Measurements from ENCODE around the gene MAPK10. TPM values are rescaled to one million over a fixed set of nuclear protein-coding genes. Genes with fewer than 3 reads are reported as not detected.

MAPK10 gene
- polyA plus RNA-seq (2014; cell fraction: cytosol; rRNA removed) = 33.4 and 42.9 TPM in 2 replicates
- polyA plus RNA-seq (2014; cell fraction: nucleus; rRNA removed) = 39.9 and 52.2 TPM in 2 replicates

DNA sequence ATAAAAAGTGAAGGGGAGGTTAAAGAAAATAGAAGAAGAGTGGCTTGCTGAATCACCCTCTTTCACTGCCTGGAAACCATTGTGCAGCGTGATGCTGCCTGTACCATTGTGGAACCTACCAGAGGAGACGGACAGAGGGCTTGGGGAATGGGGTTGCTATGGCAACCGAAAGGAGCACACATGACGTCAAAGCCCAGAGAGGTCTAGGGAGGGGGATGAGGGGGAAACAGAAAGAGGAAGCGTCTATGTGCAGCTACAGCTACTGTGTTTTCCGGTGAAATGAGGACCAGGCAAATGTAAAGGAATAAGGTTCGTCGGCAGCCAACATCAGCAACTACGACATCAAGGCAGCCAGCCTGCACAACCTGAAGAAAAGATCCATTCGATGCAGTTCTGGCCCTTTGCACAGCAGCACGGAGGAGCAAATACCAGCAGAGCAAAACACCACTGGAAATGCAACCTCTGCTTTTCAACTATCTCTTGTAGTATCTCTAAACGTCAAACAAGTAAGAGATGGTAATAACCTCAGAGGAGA lies at the start of gene MAPK10:
Gene MAPK10, minus strand, starts transcription at position 110 of the 535 bp plus-strand sequence.
- DNase-seq (ENCODE audit: low spot score) = peak; percentile 97

DNA sequence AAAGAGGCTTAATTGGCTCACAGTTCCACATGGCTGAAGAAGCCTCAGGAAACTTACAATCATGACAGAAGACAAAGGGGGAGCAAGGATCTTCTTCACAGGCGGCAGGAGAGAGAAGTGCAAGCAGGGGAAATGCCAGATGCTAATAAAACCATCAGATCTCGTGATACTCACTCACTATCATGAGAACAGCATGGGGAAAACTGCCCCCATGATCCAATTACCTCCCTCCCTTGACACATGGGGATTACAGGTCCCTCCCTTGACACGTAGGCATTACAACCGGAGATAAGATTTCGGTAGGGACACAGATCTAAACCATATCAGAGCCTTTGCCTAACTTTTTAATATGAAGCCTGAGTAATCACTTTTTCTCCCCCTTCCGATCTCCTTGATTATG lies 43.7 kb upstream of the MAPK10 start:
- peak; percentile 46 for DNase-seq (ENCODE audit: low spot score)

DNA sequence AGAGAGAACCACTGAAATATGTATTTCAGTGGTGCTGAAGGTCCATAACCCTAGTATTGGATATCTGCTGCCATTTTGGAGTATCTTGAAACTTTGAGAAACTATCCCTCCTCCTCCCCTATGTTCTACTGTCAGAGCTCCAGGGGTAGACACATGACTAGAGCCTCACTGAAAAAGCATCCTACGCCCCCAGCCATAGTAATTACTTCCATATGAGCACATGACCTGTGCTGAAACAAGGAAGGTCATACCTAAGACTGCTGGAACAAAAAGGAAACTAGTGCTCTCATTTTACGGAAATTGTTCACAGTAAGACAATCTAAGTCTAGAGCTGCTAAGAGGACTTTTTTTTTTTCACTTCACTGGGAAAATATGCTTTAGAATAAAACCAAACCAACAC lies 42.0 kb upstream of the MAPK10 start:
- peak; percentile 66 for DNase-seq (ENCODE audit: low spot score)

DNA sequence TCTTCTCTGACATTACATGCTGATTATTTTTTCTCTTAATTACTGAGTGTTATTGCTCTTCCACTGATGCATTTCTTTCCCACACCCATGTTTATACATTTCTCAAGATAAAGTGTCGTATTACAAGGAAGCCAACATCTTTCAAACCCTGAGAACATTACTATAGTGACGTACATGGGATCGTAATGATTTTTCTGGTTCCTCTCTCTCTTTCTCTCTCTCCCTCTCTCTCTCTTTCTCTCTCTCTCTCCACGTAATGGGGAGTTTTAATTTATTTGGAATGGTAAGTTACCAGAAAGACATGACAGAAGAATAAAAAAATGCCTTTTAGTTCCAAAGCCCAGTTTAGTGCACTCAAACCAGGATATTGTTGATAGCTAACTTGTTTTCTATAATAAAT lies 40.4 kb upstream of the MAPK10 start:
- DNase-seq (ENCODE audit: low spot score) = peak; percentile 65

DNA sequence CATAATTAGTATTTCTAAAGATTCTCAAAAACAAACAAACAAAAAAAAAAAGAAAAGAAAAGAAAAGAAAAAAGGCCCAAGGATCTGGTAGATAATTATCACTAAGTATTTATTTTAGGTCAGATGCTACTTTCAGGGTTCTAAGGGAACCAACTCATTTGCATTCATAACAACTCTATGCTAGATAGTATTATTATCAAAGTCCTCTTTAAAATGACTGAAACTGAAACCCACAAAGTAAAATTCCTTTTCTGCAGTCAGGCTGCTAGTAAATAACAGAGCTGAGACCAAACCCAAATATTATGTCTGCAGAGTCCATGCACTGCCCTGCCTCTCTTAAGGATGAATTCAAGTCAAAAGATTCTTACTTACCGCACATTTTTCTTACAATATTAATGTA lies 38.3 kb upstream of the MAPK10 start:
- DNase-seq (ENCODE audit: low spot score) = no peak

DNA sequence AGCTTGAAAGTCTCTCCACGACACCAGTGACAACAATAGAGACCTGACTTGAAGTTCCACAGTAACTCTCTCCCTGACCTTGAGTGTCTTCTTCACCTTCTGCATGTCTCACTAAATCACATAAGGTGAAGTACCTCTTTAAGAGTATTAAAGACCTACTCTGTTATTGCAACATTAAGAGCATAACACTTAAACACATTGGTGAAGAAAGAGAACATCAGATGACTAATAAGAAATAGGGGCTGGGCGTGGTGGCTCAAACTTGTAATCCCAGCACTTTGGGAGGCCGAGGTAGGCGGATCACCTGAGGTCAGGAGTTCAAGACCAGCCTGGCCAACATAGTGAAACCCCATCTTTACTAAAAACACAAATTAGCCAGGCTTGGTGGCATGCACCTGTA lies 33.9 kb upstream of the MAPK10 start:
- no peak for DNase-seq (ENCODE audit: low spot score)

DNA sequence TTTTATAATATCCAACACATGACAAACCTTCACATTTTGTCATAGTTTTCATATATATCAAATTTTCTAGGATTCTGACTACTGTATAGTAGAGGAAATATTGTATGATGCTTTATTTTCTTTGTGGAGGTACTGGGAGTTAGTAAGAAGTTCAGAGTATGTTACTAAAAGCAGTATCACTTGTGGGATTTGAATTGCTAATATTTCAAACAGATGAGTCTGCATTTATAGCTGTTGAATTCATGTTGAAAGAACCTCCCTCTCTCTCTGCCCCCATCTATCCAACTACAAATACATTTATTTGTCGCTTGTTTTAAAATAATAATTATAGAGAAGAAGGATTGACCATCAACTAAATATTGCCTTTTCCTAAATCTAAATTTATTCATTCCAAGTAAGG lies 29.8 kb upstream of the MAPK10 start:
- DNase-seq (ENCODE audit: low spot score) = no peak

DNA sequence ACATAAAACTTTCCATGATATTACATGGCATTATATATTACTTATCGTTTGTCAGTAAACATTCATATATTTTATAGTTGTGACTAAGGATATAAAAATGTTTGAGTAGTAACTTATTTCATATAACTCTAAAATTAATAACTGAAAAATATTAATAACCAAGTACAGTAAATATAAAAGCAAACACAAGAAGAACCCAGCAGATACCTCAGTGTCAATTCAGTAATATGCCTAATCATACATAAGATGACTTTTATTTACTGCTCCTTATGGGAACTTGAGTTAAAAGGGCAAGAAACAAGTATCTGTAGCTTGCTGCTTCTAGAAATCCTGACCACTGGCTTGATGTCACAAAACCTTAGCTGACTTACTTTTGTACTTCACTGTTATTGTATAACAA lies 28.4 kb upstream of the MAPK10 start:
- DNase-seq (ENCODE audit: low spot score) = no peak

DNA sequence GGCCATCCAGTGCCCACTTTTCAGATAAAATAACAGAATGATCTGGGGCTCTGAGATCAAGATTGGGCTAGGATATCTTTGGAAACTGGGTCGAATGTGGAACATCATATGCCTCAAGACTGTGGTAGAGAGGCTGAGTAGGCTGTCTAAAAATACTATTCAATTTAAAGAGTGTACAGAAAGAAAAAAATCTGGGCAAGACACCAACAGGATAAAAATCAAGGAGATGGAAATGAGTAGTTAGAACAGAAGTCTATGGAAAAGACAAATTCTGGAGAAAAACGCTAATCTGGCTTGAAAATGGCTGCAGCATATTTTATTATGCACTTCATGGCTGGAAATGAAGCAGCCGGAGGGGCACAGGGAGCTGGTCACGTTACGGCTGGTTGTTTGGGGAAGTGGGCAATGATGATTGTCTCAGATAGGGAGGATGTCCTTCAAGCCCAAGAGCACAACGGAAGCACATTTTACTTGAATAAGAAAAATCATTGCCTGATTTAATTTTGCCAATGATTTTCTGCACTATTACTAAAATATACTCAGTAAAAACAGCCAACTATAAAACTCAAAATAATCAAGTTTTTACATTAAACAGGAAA lies 27.1 kb upstream of the MAPK10 start:
- DNase-seq (ENCODE audit: low spot score) = no peak

DNA sequence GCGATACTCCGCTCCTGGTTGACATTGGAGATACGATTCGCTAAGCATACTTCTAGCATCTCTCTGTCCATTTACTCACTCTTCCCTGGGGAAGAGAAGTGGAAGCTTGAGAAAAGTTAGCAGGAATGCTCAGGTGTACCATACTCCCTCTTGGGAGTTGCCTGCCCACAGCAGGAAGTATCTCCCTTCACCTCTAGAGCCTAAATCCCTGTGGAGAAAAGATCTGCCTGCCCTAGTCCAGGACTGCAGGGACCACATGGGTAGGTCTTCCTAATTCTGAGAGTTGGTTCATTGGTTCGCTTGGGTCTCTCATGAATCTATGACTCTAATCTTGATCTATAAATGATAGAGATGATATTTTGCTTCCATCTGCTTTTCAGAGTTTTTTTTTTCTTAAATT lies 26.3 kb upstream of the MAPK10 start:
- DNase-seq (ENCODE audit: low spot score) = no peak

DNA sequence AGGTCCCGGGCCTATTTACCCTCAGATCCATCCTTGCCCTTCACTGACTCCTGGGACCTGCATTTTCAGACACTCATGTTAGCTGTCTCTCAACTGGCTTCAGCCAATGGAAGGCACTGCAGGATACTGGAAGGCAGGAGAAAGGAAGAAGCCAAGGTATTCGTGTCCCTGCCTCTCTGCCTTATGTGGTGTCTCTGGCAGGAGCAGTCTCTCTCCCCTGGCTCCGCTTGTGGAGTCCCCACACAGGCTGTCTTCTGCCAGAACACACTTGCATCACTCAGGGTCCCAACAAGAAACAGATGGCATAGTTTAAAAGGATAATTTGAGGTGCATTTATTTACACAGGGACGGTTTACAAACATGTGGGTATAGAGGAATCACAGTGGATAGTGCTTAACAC lies 21.6 kb upstream of the MAPK10 start:
- no peak for DNase-seq (ENCODE audit: low spot score)

DNA sequence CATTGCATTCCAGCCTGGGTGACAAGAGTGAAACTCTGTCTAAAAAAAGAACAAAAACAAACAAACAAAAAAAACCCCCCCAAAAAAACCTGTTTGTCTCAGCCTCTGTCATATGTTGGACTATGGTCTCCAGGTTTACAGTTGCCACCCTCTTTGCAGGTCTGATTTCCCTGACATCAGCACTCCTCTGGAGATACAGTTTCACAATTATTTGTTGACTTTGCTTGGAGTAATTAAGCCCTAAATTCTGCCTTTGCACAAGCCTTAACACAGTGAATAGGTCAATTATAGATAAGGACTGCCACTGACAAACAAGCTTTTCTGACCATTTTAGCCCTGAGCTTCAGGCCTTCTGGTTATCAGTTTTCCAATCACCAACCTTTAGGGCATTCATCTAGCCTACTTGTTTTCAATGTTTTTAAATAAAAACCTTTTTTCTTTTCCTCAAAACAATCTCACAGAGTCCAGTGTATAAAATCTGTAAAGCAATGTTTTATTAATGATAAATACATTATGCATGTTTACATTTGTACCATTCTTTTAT lies 20.4 kb upstream of the MAPK10 start:
- DNase-seq (ENCODE audit: low spot score) = no peak

DNA sequence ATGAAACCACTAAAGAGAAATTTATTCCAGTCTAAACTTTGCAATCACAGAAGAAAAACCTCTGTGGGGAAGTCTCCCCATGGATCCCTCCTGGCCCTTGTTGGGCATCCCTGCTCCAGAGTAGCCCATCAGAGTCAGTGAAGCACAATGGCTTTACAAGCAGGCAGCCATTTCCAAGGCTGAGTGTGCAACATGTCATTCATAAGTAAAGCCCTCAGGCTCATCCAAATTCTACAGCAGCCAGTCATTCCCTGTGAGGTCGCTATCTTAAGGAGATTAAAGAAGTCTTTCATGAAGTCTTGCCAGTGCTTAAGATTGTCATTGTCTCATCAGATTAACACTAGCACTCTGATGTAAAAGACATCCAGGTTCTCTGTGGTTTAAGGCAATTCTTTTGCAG lies 17.0 kb upstream of the MAPK10 start:
- DNase-seq (ENCODE audit: low spot score) = no peak

DNA sequence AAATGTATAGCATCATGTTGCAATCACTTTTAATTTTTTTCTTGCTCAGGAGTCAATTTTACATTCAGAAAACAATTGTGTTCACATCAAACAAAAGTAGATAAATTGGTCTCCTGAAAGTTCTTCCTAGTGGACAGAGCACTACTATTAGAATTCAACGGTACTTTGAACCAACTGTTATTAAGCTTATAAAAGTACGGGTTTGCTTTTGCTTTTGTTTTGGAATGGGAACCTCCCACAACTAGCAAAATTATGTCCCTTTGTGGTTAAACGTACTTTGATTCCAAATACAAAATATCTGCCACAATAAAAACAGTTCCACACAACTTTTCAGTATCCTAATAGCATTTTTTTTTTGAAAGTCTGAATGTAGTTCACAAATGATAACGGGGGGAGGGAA lies 8.6 kb upstream of the MAPK10 start:
- no peak for DNase-seq (ENCODE audit: low spot score)

DNA sequence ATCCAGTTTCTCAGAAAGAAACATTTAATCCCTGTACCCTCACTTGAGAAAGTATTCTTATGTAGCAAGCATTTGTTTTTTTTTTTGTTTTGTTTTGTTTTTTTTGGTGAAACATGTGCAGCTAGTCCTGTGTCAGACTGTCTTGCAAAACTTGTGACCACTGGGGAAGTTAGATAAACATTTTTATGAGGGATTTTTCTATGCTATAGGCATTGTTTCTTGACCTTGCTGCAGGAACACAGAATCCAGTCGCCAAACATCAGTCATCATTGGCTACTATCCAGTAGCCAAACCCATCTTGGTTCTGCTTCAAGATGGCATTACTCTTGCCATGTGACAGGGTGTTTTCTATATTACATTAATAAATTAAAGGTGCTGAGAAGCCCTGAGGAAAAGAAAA lies 7.7 kb upstream of the MAPK10 start:
- DNase-seq (ENCODE audit: low spot score) = no peak

DNA sequence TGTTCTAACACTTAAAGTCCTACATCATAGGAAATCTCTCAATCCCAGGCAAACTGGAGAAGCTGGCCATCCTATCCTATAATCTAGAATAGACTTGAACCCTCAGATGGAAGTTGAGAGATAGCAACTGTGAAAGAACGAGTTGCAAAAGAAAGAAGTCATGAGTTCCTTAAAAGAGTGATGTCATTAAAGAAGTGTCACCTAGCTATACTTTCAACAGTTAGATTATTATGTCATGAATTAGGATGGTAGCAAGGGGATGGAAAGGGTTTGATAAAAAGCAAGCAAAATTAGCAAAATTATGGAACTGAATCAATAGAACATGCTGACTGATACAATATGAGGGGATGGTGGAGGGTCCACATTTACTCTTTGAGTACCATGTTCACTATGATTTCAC lies 7.1 kb upstream of the MAPK10 start:
- DNase-seq (ENCODE audit: low spot score) = no peak

DNA sequence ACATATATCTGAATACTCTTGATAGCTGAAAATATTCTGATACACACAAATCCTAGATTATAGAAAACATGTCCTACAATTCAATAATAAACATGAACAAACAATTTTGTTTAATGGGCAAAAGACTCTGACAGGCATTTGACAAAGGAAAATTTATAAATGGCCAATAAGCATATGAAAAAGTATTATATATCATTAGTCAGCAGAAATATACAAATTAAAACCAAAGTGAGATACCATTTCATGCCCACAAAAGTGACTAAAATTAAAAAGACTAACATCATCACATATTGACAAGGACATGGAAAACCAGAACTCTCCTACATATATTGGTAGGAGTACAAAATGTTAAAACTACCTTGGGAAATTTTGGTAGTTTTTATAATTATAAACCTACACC lies 2.7 kb upstream of the MAPK10 start:
- DNase-seq (ENCODE audit: low spot score) = no peak

DNA sequence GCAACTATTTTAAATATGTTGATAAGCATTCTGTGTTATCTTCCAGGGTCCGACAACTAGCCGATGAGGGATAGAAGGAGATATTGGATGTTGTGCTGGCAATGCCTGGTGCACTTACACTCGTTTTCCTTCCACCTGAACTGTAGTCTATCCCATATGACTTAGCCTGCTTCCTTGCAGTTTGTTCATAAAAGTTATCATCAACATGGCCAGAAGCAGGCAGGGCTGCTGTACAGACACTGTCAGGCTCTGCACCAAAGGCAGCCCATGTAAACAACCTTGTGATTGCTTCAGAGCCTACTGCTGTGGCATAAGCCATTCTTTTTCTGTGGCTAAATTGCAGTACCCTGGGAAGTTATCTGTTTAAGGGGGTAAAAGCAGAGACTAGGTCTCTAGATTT lies 1.6 kb downstream of the MAPK10 start:
- peak; percentile 9 for DNase-seq (ENCODE audit: low spot score)

DNA sequence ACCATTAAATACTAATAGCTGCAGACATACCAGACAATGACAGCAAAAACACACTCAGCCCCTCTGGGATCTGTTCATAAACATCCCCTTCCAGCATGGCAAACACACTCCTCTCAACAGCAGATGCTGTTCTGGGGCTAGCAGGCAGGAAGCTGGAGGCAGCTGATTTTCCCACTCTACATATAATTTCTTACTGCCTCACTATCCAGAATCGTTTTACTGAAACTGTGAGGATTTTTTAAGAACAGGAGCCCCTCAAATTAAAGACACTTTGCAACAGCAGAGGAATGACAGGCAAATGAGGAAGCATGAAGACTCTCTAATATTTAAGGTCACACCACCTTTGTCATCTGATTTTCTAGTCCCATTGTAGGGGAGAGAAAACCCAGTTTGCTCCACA lies 2.2 kb downstream of the MAPK10 start:
- DNase-seq (ENCODE audit: low spot score) = no peak

DNA sequence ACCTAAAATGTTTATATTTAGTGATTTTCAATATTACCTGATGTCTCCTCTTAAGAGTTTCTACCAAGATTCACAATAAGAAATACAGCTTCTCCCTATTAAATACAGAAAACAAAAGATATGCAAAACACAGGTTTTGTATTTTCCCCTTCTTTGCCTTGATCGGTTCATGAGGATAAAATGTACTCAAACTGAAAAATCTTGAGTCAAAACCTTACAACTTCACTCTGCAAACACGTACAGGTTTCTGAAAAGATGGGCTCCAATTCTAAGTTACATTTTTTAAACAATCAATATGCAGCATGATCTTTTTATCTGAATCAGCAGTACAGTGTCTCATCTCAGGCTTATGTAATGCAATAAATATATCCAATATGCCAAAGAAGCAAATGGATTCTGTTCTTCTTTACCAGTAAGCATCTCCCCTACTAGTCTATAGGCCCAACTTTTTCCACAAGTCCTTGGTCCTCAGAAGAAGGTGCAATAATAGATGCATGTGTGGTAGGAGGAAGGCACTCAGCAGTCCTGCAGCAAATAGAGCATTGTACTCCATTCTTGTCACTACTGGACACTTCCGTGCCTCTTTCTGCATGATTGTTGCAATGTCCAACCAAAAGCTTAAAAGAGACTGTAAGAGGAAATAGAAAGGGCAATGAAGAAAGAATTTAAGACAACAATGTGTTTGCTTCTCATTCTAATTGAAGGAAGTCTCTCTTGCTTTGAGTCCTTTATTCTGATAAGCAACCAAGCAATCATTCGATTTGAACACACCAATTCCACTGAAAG lies 3.2 kb downstream of the MAPK10 start:
- DNase-seq (ENCODE audit: low spot score) = no peak

DNA sequence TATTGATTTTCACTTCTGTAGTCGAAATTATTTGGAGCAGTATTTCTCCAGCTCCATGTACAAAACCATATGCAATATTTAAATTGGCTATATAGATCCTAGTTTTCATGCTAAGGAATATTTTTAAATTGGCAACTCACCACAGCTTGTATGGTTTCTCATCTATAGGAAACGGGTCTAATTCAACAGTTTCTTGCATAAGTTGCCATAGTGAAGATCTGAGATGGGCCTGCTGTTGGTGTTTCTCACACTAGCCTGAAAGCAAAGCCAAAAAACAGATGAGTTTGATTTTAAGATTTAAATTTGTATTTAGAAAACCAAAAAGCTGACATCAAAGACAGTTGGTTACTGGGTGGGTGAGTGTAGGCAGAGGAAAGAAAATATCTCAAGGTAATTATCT lies 5.5 kb downstream of the MAPK10 start:
- no peak for DNase-seq (ENCODE audit: low spot score)

DNA sequence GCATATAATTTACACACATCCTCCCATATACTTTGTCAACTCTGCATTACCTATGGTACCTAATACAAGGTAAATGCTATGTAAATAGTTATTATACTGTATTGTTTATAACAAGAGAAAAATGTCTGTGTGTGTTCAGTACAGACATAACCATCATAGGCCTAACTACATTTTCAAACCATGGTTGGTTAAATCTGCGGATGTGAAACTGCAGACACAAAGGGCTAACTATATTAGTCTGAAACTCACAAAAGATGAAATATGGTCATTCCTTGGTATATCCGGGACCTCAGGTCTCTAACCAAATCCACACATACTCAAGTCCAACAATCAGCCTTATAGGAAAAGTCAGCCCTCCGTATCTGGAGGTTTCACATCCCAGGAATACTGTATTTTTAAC lies 13.5 kb downstream of the MAPK10 start:
- no peak for DNase-seq (ENCODE audit: low spot score)

DNA sequence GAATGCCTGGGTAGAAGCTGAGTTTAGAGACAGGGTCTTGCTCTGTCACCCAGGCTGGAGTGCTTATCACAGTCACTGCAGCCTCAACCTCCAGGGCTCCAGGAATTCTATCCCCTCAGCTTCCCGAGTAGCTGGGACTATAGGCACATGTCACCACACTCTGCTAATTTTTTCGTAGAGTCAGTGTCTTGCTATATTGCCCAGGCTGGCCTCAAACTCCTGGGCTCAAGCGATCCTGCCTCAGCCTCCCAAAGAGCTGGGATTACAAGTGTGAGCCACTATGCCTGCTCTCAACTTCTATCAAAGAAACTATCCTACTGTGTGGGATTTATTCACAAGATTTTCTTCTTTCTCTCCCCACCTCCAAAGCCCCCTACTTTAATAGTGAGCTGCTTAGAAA lies 15.7 kb downstream of the MAPK10 start:
- DNase-seq (ENCODE audit: low spot score) = no peak
